GM12878 (cell line): ENCODE results near the gene SSBP1. TPM values are rescaled to one million over a fixed set of nuclear protein-coding genes. Genes with fewer than 3 reads are reported as not detected.
A peak's percentile ranks its signal among the peaks of the same experiment; 100 is the strongest.
"Not testable (repeated sequence)": the region's sequence is repeated elsewhere in the genome, so short reads cannot be mapped to it uniquely, and the experiment has no call there.

Experiments
- ATAC-seq: fragments of 200-7000 bp; cut with Tn5 transposase; 3 replicates; pipeline ENCODE4 v1.9.1; 2020; ENCODE audit warnings: mild to moderate bottlenecking, moderate library complexity
- BruUV-seq: library from RNA; stranded (reverse); fragments of 400-500 nt; replicated peaks from 2 replicates; lab custom pipeline; 2021; lab: Mats Ljungman, UMichigan
- CTCF ChIA-PET: fragments of 300-600 bp; sonication (Branson Sonifier 250); formaldehyde crosslinking; extraction: SDS; loops from one replicate; lab custom pipeline; 2021; ENCODE audit warnings: inconsistent platforms; lab: Yijun Ruan, JAX
- POLR2A ChIA-PET: fragments of 350-600 bp; formaldehyde crosslinking; extraction: SDS; loops from one replicate; lab custom pipeline; 2021; ENCODE audit warnings: inconsistent platforms; lab: Charles Lee
- RAD21 ChIA-PET: fragments of 300-600 bp; sonication (Branson Sonifier 250); formaldehyde crosslinking; loops from one replicate; lab custom pipeline; 2023; ENCODE audit warnings: antibody characterized with exemption; ENCODE audit not compliant: unreplicated experiment; lab: Charles Lee
- SMC1A ChIA-PET: fragments of 300-600 bp; sonication (Branson Sonifier 250); formaldehyde crosslinking; loops from one replicate; lab custom pipeline; 2023; ENCODE audit not compliant: unreplicated experiment, uncharacterized antibody; lab: Charles Lee
- DNase-seq: peaks from one replicate; pipeline ENCODE4 v3.0.0-alpha.2; 2011; ENCODE audit warnings: low read depth, low spot score
- FAIRE-seq: peaks from 3 replicates; lab custom pipeline; 2011; peaks lifted over from hg19 to GRCh38; lab: Jason Lieb, UNC
- H2AFZ ChIP-seq: 2 replicates; pipeline ENCODE4 v1.6.0; 2011; ENCODE audit warnings: low read depth, low read length, control low read depth; ENCODE audit not compliant: control insufficient read depth
- H3K27ac ChIP-seq: 2 replicates; pipeline ENCODE4 v1.5.1; 2011; ENCODE audit warnings: control low read depth; ENCODE audit not compliant: control insufficient read depth, insufficient read depth
- H3K27me3 ChIP-seq, 2 experiments: replicated peaks in 1 of 2; 2 replicates each; pipeline versions ENCODE4 v1.6.0 to v1.6.1; 2011; ENCODE audit warnings: low read length in 1 of 2; ENCODE audit not compliant: control insufficient read depth in 2 of 2, insufficient read depth in 2 of 2
- H3K36me3 ChIP-seq, 2 experiments: 2 replicates each; pipeline ENCODE4 v1.5.1; 2011; ENCODE audit warnings: low read length in 1 of 2; ENCODE audit not compliant: control insufficient read depth in 2 of 2, insufficient read depth in 2 of 2
- H3K4me1 ChIP-seq: 2 replicates; pipeline ENCODE4 v1.6.1; 2011; ENCODE audit warnings: mild to moderate bottlenecking, low read length, moderate library complexity, mixed read lengths; ENCODE audit not compliant: control insufficient read depth, insufficient read depth
- H3K4me2 ChIP-seq: 2 replicates; pipeline ENCODE4 v1.6.0; 2011; ENCODE audit warnings: control low read depth; ENCODE audit not compliant: control insufficient read depth, insufficient read depth
- H3K4me3 ChIP-seq: fragments of 200-600 bp; sonication (generic); 2 replicates; pipeline ENCODE4 v1.5.1; 2016
- H3K79me2 ChIP-seq: 2 replicates; pipeline ENCODE4 v1.6.0; 2011; ENCODE audit warnings: low read length; ENCODE audit not compliant: control insufficient read depth, insufficient read depth
- H3K9ac ChIP-seq: 2 replicates; pipeline ENCODE4 v1.8.0; 2011; ENCODE audit warnings: low read length, control low read depth, mixed read lengths; ENCODE audit not compliant: control insufficient read depth, insufficient read depth
- H3K9me3 ChIP-seq: replicated peaks from 3 replicates; pipeline ENCODE4 v1.5.1; 2011; ENCODE audit warnings: mild to moderate bottlenecking, low read length; ENCODE audit not compliant: control insufficient read depth, insufficient read depth
- H4K20me1 ChIP-seq: 2 replicates; pipeline ENCODE4 v1.6.0; 2011; ENCODE audit not compliant: control insufficient read depth, insufficient read depth
- SREBF1 ChIP-seq: IDR thresholded peaks from 2 replicates; pipeline ENCODE4 v1.6.1; 2012; ENCODE audit warnings: mild to moderate bottlenecking, low read length
- WGBS: methylation state at CpG from one replicate; pipeline ENCODE4 v1.1.6; 2016; ENCODE audit warnings: low lambda C conversion rate; ENCODE audit not compliant: insufficient replicate concordance, insufficient coverage; ENCODE audit errors: missing lambda C conversion rate; 5-methylcytosine and 5-hydroxymethylcytosine counted together
- in situ Hi-C: fragments of 300-500 bp; cut with MboI; formaldehyde crosslinking; loops from 9 replicates; pipeline ENCODE4 v1.14.3; 2018; ENCODE audit warnings: mixed read lengths
- intact Hi-C: fragments of 100-400 bp; cut with micrococcal nuclease; formaldehyde crosslinking; loops from one replicate; pipeline ENCODE4 v1.14.2; 2022; ENCODE audit not compliant: unreplicated experiment
- polyA plus RNA-seq, 11 experiments: library from polyadenylated mRNA; depleted of rRNA in 4 of 11; unstranded in 6 of 11; stranded (reverse) in 5 of 11; fragments of >200 nt; fragmentation: Nextera tagmentation in 4 of 11; fragmentation: Illumina TruSeq in 1 of 11; extraction: Ambion mirVana in 4 of 11; extraction: Trizol in 1 of 11; gene quantifications; 1 replicate in 1 of 11; 2 replicates in 10 of 11; pipeline versions ENCODE4 v1.2.1 to v1.2.3, GENCODE V29; 2011 to 2016; ENCODE audit warnings: inconsistent platforms in 2 of 11, missing spikeins in 2 of 11, low read depth in 1 of 11
- total RNA-seq, 4 experiments: library from RNA; depleted of rRNA in 3 of 4; stranded (reverse); fragments of >200 nt in 3 of 4; fragmentation: Illumina TruSeq in 1 of 4; extraction: Trizol in 1 of 4; gene quantifications; 2 replicates each; pipeline versions ENCODE4 v1.2.1 to v1.2.3, GENCODE V29; 2013 to 2021
- TF ChIP-seq, protein P1 (sequence below): fragments of 450-650 bp; IDR thresholded peaks from 2 replicates; pipeline ENCODE4 v1.6.1; 2017; ENCODE audit warnings: mild to moderate bottlenecking
- TF ChIP-seq, protein P2 (sequence below), 3 experiments: IDR thresholded peaks in 2 of 3; conservative IDR thresholded peaks in 1 of 3; 2 replicates each; pipeline ENCODE4 v1.5.1; 2011; ENCODE audit warnings: low read depth in 3 of 3, low read length in 3 of 3, mild to moderate bottlenecking in 3 of 3, control low read depth in 2 of 3, moderate library complexity in 2 of 3, inconsistent platforms in 1 of 3, mixed read lengths in 1 of 3; ENCODE audit not compliant: control insufficient read depth in 2 of 3, insufficient read depth in 1 of 3; ENCODE audit errors: extremely low read depth in 1 of 3

SSBP1 gene
- total and polyA plus RNA-seq, 10 of the 15 experiments (the other 5 are each of a cell fraction or from before 2014, with no cell fraction given), result 191 to 998 (median 418) TPM

DNA sequence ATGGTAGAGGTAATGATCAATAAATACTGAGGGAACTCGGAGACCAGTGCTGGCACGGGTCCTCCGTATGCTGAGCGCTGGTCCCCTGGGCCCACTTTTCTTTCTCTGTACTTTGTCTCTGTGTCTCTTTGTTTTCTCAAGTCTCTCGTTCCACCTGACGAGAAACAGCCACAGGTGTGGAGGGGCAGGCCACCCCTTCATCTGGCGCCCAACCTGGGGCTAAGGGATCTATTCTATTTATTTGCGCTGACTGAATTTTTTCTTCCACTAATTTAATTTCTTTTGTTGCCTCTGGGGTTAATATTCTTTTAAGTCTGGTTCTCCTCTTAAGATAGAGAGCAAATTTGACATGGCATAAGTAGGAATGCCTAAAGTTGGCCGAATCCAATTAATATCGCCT, 13.7 kb downstream of the SSBP1 start:
- H3K9me3 ChIP-seq, result peaks cover 30% of the 10 kb centered on the region
- CTCF ChIA-PET, POLR2A ChIA-PET, DNase-seq, H3K27me3 ChIP-seq, intact Hi-C loops, H3K79me2 ChIP-seq, H3K4me2 ChIP-seq, H3K27ac ChIP-seq, H4K20me1 ChIP-seq, H3K9ac ChIP-seq, RAD21 ChIA-PET, FAIRE-seq, BruUV-seq, H3K4me1 ChIP-seq, H2AFZ ChIP-seq, in situ Hi-C loops, ATAC-seq, H3K4me3 ChIP-seq, SMC1A ChIA-PET: not testable (repeated sequence)
- 95% methylated on average over 10 of the region's 10 CpGs for WGBS
- H3K36me3 ChIP-seq, result peaks cover 3 to 20% of the 10 kb centered on the region in 2 experiments
- TF ChIP-seq, protein P1, sequence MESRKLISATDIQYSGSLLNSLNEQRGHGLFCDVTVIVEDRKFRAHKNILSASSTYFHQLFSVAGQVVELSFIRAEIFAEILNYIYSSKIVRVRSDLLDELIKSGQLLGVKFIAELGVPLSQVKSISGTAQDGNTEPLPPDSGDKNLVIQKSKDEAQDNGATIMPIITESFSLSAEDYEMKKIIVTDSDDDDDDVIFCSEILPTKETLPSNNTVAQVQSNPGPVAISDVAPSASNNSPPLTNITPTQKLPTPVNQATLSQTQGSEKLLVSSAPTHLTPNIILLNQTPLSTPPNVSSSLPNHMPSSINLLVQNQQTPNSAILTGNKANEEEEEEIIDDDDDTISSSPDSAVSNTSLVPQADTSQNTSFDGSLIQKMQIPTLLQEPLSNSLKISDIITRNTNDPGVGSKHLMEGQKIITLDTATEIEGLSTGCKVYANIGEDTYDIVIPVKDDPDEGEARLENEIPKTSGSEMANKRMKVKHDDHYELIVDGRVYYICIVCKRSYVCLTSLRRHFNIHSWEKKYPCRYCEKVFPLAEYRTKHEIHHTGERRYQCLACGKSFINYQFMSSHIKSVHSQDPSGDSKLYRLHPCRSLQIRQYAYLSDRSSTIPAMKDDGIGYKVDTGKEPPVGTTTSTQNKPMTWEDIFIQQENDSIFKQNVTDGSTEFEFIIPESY, result peak; percentile 58; the same call in 1 of the 2 replicates

DNA sequence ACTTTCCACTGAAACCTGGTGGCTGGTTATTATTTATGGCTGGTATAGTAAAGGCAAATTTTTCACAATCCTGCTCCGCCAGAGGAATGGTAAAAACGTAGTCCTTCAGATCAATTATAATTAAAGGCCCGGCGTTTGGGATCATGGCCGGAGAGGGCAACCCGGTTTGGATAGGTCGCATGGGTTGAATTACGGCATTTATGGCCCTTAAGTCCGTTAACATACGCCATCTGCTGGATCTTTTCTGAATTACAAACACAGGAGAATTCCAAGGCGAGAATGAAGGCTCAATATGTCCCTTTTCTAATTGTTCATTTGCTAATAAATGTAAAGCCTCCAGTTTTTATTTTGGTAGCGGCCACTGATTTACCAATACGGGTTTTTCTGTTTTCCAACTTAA, 14.5 kb downstream of the SSBP1 start:
- ChIA-PET RAD21 (no interaction called here), POLR2A (no interaction called here), CTCF (no interaction called here), SMC1A (no interaction called here)
- in situ Hi-C loops (no loop called here), intact Hi-C loops (no loop called here)
- no peak for ATAC-seq
- Histone ChIP-seq H3K79me2 (no peaks in the 10 kb centered on the region), H3K36me3 (peaks cover 3 to 20% of the 10 kb centered on the region in 2 experiments), H3K4me2 (no peak overlapping the region), H3K4me3 (no peak overlapping the region), H3K9me3 (peaks cover 30% of the 10 kb centered on the region), H3K27ac (no peak overlapping the region), H2AFZ (no peak overlapping the region), H3K9ac (no peak overlapping the region), H3K27me3 (no peaks in the 10 kb centered on the region), H3K4me1 (no peaks in the 10 kb centered on the region), H4K20me1 (no peaks in the 10 kb centered on the region)
- no peak for TF ChIP-seq SREBF1
- TF ChIP-seq, protein P1, result peak; percentile 85; the same call in 1 of the 2 replicates
- TF ChIP-seq, protein P2, sequence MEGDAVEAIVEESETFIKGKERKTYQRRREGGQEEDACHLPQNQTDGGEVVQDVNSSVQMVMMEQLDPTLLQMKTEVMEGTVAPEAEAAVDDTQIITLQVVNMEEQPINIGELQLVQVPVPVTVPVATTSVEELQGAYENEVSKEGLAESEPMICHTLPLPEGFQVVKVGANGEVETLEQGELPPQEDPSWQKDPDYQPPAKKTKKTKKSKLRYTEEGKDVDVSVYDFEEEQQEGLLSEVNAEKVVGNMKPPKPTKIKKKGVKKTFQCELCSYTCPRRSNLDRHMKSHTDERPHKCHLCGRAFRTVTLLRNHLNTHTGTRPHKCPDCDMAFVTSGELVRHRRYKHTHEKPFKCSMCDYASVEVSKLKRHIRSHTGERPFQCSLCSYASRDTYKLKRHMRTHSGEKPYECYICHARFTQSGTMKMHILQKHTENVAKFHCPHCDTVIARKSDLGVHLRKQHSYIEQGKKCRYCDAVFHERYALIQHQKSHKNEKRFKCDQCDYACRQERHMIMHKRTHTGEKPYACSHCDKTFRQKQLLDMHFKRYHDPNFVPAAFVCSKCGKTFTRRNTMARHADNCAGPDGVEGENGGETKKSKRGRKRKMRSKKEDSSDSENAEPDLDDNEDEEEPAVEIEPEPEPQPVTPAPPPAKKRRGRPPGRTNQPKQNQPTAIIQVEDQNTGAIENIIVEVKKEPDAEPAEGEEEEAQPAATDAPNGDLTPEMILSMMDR (IDR thresholded peaks at IDR 0.05 in 2 of 3, conservative IDR thresholded peaks at IDR 0.05 in 1 of 3; ENCODE audit: control insufficient read depth in 2 of 3, extremely low read depth in 1 of 3, insufficient read depth in 1 of 3, low read depth in 3 of 3, low read length in 3 of 3), result peak in 1 of 3 experiments; percentile 16; a peak in 1 of 6 replicates
- DNase-seq, result no peak
- no TSS peak for BruUV-seq
- 97% methylated on average over 13 of the region's 13 CpGs for WGBS
- FAIRE-seq, result no peak
